HS-27A (cell line): ENCODE results near the gene SEMA4G.

Experiments used
- DNase-seq: peaks from one replicate; pipeline ENCODE4 v3.0.0-alpha.2; 2012; ENCODE audit warnings: low read depth, missing footprints

The SEMA4G gene

GRCh38 chr10:101007099-101007711 lies 37.9 kb downstream of the SEMA4G start:
- no peak for DNase-seq

DNA sequence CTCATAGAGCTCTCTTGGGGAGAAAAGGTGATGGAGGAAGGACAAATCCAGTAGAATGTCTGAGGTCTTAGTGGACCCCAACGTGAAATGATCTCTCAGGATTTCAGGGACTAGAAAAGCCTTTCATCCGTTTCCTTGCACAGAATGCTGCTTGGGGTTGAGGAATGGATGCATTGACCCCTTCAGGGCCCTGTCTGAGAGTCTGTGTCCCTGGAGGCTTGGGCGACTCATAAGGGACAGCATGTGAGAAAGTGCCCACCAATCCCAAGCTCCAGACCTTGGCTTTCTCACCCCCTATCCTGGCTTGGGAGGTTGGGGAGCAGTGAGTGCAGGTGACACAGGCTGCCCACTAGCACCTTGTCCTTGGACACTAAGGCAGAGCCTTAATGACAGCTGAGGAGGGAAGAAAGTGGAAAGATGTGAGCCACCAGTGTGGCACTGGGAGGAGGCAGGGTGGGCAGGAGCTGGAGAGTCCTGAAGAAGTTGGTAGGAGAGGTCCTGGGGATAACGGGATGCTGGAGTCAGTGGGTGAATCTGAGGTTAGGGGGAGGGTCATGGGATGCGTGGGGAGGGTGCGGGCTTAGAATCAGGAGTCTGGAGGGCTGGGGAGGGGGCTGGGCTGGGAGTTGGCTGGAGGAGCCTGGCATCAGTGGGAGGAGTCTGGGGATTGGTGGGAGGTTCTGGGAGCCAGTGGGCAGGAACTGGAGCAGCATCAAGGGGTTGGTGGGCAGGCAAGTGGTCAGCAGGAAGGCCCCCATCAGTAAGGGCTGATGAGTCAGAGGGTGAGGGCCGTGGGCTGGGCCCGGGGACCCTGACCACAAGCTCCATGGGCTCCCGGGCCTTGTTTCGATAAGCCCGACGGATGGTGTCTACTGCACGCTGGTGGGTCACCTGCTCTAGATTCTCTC lies 38.9 kb downstream of the SEMA4G start:
- DNase-seq: no peak

- DNase-seq: no peak
These were observed 39.6 kb downstream of the SEMA4G start for GRCh38 chr10:101008823-101009423.

GRCh38 chr10:101010329-101010728 lies 41.0 kb downstream of the SEMA4G start:
- DNase-seq: no peak

DNA sequence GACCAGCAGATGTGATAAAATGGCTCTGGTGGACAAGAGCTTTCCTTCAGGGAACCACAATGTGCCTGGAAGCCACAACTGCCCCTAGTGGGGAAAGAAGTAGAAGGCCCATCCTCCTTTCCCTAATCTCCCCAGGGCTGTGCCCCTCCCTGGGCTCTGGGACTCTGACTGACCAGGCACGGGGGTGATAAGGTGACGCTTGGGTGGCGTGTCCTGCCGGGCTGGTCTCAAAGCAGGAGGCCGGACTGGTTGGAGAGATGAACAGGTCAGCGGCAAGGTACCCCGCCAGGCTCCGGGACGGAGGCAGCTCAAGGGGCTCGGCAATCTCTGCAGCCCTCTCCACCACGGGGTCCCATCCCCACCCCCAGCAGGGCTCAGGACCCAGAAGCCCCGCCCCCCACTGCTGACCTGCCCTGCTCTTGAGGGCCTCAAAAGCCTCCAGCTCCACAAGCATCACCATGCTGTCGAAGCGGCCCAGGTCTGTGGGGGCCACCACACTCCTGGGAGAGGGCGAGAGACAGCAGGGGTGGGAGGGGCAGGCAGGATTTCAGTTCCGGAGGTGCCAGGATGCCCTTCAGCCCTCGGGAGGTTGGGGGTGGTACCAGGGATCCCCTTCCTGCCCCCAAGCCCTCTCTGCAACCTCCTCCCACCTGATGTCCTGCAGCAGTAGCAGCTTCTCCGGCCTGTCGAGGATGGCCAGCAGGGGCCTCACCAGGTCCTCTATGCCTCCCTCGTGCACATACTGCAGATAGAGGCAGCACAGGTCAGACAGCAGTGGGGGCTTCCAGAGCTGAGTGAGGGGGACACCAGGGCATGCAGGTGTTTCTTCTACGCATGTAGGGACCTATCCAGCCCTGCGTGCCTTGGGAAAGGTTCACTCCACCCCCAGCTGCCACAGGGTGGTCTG lies 42.5 kb downstream of the SEMA4G start:
- DNase-seq: no peak

GRCh38 chr10:101012525-101013364 lies 43.4 kb downstream of the SEMA4G start:
- DNase-seq: no peak

GRCh38 chr10:101013365-101013825 lies 44.1 kb downstream of the SEMA4G start:
- no peak for DNase-seq

GRCh38 chr10:101014230-101014884 lies 45.1 kb downstream of the SEMA4G start:
- no peak for DNase-seq

GRCh38 chr10:101014966-101015581 lies 45.8 kb downstream of the SEMA4G start:
- DNase-seq: no peak

- no peak for DNase-seq
These were observed 46.3 kb downstream of the SEMA4G start for GRCh38 chr10:101015582-101015973.

- no peak for DNase-seq
These were observed 47.5 kb downstream of the SEMA4G start for GRCh38 chr10:101016814-101017213.

GRCh38 chr10:101018118-101018599 lies 48.9 kb downstream of the SEMA4G start:
- DNase-seq: no peak

GRCh38 chr10:101018600-101019439 lies 49.5 kb downstream of the SEMA4G start:
- DNase-seq: no peak
